ENCODE measurements around the gene WBP4. TPM values are rescaled to one million over a fixed set of nuclear protein-coding genes. Genes with fewer than 3 reads are reported as not detected.

Gene WBP4
- total and polyA plus RNA-seq, 9 of the 15 experiments (the other 6 are each of a cell fraction or from before 2014, with no cell fraction given) = 5.5 to 12.2 (median 7.9) TPM

DNA sequence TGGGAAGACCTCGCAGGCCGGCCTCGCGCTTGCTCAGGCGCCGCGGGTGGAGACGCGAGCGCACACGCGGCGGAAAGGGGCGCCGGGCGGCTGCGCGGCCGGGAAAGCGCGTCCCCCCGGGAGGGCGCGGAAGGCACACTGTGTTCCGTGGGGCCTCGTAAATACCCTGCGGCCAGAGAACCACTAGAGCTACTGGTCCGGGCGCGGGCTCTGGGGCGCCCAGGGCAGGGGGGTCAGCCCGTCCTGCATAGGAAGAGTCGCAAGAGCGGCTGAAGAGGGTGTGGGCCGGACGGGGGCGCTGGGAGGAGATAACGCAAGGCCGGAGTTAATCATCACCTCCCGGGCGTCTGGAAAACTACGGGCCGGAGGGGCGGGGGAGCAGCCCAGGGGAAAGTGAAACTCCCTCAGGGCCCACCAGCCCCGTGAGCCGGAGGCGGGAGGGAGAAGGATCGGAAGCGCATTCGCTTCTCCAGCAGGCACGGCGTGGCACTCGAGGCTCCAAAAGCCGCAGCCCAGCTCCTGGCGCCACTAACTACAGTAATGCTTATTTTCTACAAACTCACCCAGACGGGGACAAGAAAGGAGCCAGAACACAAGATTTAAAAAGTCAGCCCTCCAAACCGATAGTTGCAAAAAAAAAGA lies 1.1 kb upstream of the WBP4 start (continued):
- TF ChIP-seq ZNF121 (CRISPR knock-in tag; conservative IDR thresholded peaks at IDR 0.05) (no peak), HDAC1 (IDR thresholded peaks at IDR 0.05) (peak in 1 of 2 experiments; percentile 63; a peak in 2 of 4 replicates), PHTF2 (CRISPR knock-in tag; IDR thresholded peaks at IDR 0.05) (no peak), CCAR2 (IDR thresholded peaks at IDR 0.05; ENCODE audit: low read depth, low read length) (no peak), TOE1 (IDR thresholded peaks at IDR 0.05; ENCODE audit: borderline replicate concordance) (peak; percentile 51; the same call in 1 of the 2 replicates), TOE1 (CRISPR knock-in tag; IDR thresholded peaks at IDR 0.05; ENCODE audit: borderline replicate concordance, low read depth) (no peak), XRCC5 (IDR thresholded peaks at IDR 0.05; ENCODE audit: low read depth, low read length) (no peak), SREBF1 (IDR thresholded peaks at IDR 0.05; ENCODE audit: borderline replicate concordance, low read depth, low read length) (no peak), FOXK1 (CRISPR knock-in tag; IDR thresholded peaks at IDR 0.05; ENCODE audit: borderline replicate concordance) (no peak), ZBTB17 (CRISPR knock-in tag; IDR thresholded peaks at IDR 0.05) (peak; percentile 18; the same call in 1 of the 2 replicates), MIER1 (IDR thresholded peaks at IDR 0.05; ENCODE audit: low read depth) (no peak), HMGN3 (IDR thresholded peaks at IDR 0.05; ENCODE audit: borderline replicate concordance, extremely low read depth, insufficient read length, low read depth, low read length) (peak; percentile 77), SMARCC2 (IDR thresholded peaks at IDR 0.05; ENCODE audit: low read depth) (peak; percentile 60), CAMTA2 (CRISPR knock-in tag; conservative IDR thresholded peaks at IDR 0.05) (no peak), MEIS2 (IDR thresholded peaks at IDR 0.05; ENCODE audit: partially characterized antibody) (peak; percentile 68), YY1 (IDR thresholded peaks at IDR 0.05; ENCODE audit: borderline replicate concordance in 1 of 3, control insufficient read depth in 1 of 3, extremely low read depth in 1 of 3, insufficient read depth in 3 of 3, insufficient read length in 1 of 3, insufficient replicate concordance in 2 of 3, low read depth in 1 of 3, low read length in 2 of 3) (peak in 2 of 3 experiments; percentile 36 to 50)
- TF ChIP-seq, protein P1, sequence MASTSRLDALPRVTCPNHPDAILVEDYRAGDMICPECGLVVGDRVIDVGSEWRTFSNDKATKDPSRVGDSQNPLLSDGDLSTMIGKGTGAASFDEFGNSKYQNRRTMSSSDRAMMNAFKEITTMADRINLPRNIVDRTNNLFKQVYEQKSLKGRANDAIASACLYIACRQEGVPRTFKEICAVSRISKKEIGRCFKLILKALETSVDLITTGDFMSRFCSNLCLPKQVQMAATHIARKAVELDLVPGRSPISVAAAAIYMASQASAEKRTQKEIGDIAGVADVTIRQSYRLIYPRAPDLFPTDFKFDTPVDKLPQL (IDR thresholded peaks at IDR 0.05; ENCODE audit: extremely low read depth, insufficient read length) = no peak
- TF ChIP-seq, protein P2, sequence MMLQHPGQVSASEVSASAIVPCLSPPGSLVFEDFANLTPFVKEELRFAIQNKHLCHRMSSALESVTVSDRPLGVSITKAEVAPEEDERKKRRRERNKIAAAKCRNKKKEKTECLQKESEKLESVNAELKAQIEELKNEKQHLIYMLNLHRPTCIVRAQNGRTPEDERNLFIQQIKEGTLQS (IDR thresholded peaks at IDR 0.05) = peak; percentile 39
- TF ChIP-seq, protein P2 (CRISPR knock-in tag; conservative IDR thresholded peaks at IDR 0.05) = no peak
- TF ChIP-seq, protein P3, sequence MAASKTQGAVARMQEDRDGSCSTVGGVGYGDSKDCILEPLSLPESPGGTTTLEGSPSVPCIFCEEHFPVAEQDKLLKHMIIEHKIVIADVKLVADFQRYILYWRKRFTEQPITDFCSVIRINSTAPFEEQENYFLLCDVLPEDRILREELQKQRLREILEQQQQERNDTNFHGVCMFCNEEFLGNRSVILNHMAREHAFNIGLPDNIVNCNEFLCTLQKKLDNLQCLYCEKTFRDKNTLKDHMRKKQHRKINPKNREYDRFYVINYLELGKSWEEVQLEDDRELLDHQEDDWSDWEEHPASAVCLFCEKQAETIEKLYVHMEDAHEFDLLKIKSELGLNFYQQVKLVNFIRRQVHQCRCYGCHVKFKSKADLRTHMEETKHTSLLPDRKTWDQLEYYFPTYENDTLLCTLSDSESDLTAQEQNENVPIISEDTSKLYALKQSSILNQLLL (CRISPR knock-in tag; IDR thresholded peaks at IDR 0.05; ENCODE audit: borderline replicate concordance) = no peak
- TF ChIP-seq, protein P4, sequence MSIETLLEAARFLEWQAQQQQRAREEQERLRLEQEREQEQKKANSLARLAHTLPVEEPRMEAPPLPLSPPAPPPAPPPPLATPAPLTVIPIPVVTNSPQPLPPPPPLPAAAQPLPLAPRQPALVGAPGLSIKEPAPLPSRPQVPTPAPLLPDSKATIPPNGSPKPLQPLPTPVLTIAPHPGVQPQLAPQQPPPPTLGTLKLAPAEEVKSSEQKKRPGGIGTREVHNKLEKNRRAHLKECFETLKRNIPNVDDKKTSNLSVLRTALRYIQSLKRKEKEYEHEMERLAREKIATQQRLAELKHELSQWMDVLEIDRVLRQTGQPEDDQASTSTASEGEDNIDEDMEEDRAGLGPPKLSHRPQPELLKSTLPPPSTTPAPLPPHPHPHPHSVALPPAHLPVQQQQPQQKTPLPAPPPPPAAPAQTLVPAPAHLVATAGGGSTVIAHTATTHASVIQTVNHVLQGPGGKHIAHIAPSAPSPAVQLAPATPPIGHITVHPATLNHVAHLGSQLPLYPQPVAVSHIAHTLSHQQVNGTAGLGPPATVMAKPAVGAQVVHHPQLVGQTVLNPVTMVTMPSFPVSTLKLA (conservative IDR thresholded peaks at IDR 0.05) = peak in 1 of 2 experiments; percentile 66; a peak in 2 of 4 replicates
- TF ChIP-seq, protein P5, sequence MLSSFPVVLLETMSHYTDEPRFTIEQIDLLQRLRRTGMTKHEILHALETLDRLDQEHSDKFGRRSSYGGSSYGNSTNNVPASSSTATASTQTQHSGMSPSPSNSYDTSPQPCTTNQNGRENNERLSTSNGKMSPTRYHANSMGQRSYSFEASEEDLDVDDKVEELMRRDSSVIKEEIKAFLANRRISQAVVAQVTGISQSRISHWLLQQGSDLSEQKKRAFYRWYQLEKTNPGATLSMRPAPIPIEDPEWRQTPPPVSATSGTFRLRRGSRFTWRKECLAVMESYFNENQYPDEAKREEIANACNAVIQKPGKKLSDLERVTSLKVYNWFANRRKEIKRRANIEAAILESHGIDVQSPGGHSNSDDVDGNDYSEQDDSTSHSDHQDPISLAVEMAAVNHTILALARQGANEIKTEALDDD (IDR thresholded peaks at IDR 0.05) = no peak

All from K562 (cell line).